ENCODE results near the gene GNG7.

GNG7 gene

GRCh38 chr19:2495651-2496316, 206.7 kb downstream of the GNG7 start:
- TF ChIP-seq, protein P1, sequence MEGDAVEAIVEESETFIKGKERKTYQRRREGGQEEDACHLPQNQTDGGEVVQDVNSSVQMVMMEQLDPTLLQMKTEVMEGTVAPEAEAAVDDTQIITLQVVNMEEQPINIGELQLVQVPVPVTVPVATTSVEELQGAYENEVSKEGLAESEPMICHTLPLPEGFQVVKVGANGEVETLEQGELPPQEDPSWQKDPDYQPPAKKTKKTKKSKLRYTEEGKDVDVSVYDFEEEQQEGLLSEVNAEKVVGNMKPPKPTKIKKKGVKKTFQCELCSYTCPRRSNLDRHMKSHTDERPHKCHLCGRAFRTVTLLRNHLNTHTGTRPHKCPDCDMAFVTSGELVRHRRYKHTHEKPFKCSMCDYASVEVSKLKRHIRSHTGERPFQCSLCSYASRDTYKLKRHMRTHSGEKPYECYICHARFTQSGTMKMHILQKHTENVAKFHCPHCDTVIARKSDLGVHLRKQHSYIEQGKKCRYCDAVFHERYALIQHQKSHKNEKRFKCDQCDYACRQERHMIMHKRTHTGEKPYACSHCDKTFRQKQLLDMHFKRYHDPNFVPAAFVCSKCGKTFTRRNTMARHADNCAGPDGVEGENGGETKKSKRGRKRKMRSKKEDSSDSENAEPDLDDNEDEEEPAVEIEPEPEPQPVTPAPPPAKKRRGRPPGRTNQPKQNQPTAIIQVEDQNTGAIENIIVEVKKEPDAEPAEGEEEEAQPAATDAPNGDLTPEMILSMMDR (conservative IDR thresholded peaks at IDR 0.05; ENCODE audit: low read length): no peak
- TF ChIP-seq EZH2phosphoT487 (IDR thresholded peaks at IDR 0.05; ENCODE audit: borderline replicate concordance): no peak
- Histone ChIP-seq H3K9me3 (ENCODE audit: insufficient read depth, low read depth, low read length) (no peaks in the 10 kb centered on the region), H2AFZ (ENCODE audit: low read length) (no peak overlapping the region), H3K4me2 (ENCODE audit: low read depth, low read length, poor library complexity, severe bottlenecking) (no peak overlapping the region), H3F3A (ENCODE audit: low read depth) (no peaks in the 10 kb centered on the region), H3K4me1 (ENCODE audit: insufficient read depth, low read length, poor library complexity, severe bottlenecking) (no peaks in the 10 kb centered on the region), H3K79me2 (ENCODE audit: insufficient read depth, low read length) (no peaks in the 10 kb centered on the region), H3K27me3 (ENCODE audit: insufficient read depth, low read length, poor library complexity, severe bottlenecking) (no peaks in the 10 kb centered on the region), H3K36me3 (ENCODE audit: insufficient read depth, low read length) (no peaks in the 10 kb centered on the region), H4K20me1 (ENCODE audit: insufficient read depth, low read length, poor library complexity, severe bottlenecking) (no peaks in the 10 kb centered on the region), H3K4me3 (ENCODE audit: low read length, poor library complexity, severe bottlenecking) (no peak overlapping the region), H3K9ac (ENCODE audit: low read depth, low read length, poor library complexity, severe bottlenecking) (no peak overlapping the region), H3K9me2 (replicated peaks; ENCODE audit: low read depth, low read length) (no peaks in the 10 kb centered on the region)

DNA sequence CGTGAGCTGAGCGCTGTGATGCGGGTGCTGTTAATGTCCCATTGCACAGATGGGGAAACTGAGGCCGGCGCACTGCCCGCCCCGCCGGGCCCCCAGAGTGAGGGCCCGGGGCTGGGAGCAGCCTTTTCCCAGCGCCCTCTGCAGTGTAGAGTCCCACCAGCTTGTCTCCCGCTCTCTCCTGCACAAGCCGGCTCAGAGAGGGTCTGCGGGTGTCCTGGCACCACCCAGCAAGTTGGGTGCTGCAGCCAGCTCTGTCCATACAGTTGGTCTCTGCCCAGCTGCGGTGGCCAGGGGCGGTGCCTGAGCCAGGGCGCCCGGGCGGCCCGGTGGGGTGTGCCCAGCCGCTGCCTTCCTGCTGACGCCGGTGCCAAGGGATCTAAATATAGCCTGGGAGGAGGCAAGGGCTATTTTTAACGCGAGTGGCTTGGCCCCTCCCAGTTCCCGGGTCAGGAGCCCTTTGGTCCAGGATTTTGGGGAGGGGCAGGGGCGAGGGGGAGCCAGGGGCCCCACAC, 207.3 kb downstream of the GNG7 start:
- no peak overlapping the region for H3K4me3 ChIP-seq (ENCODE audit: low read length, poor library complexity, severe bottlenecking)
- H4K20me1 ChIP-seq (ENCODE audit: insufficient read depth, low read length, poor library complexity, severe bottlenecking): no peaks in the 10 kb centered on the region
- TF ChIP-seq EZH2phosphoT487 (IDR thresholded peaks at IDR 0.05; ENCODE audit: borderline replicate concordance): no peak
- TF ChIP-seq, protein P1 (conservative IDR thresholded peaks at IDR 0.05; ENCODE audit: low read length): no peak
- no peaks in the 10 kb centered on the region for H3K27me3 ChIP-seq (ENCODE audit: insufficient read depth, low read length, poor library complexity, severe bottlenecking)
- H3K4me2 ChIP-seq (ENCODE audit: low read depth, low read length, poor library complexity, severe bottlenecking): no peak overlapping the region
- H3K9ac ChIP-seq (ENCODE audit: low read depth, low read length, poor library complexity, severe bottlenecking): no peak overlapping the region
- no peaks in the 10 kb centered on the region for H3K9me3 ChIP-seq (ENCODE audit: insufficient read depth, low read depth, low read length)
- H3K79me2 ChIP-seq (ENCODE audit: insufficient read depth, low read length): no peaks in the 10 kb centered on the region
- no peaks in the 10 kb centered on the region for H3F3A ChIP-seq (ENCODE audit: low read depth)
- no peak overlapping the region for H2AFZ ChIP-seq (ENCODE audit: low read length)
- H3K36me3 ChIP-seq (ENCODE audit: insufficient read depth, low read length): no peaks in the 10 kb centered on the region
- H3K9me2 ChIP-seq (replicated peaks; ENCODE audit: low read depth, low read length): no peaks in the 10 kb centered on the region
- no peaks in the 10 kb centered on the region for H3K4me1 ChIP-seq (ENCODE audit: insufficient read depth, low read length, poor library complexity, severe bottlenecking)

GRCh38 chr19:2494447-2495129, 207.9 kb downstream of the GNG7 start:
- Histone ChIP-seq H2AFZ (ENCODE audit: low read length) (no peak overlapping the region), H3K9me3 (ENCODE audit: insufficient read depth, low read depth, low read length) (no peaks in the 10 kb centered on the region), H3K4me1 (ENCODE audit: insufficient read depth, low read length, poor library complexity, severe bottlenecking) (no peaks in the 10 kb centered on the region), H3K4me3 (ENCODE audit: low read length, poor library complexity, severe bottlenecking) (no peak overlapping the region), H3K9ac (ENCODE audit: low read depth, low read length, poor library complexity, severe bottlenecking) (no peak overlapping the region), H4K20me1 (ENCODE audit: insufficient read depth, low read length, poor library complexity, severe bottlenecking) (no peaks in the 10 kb centered on the region), H3K27me3 (ENCODE audit: insufficient read depth, low read length, poor library complexity, severe bottlenecking) (no peaks in the 10 kb centered on the region), H3F3A (ENCODE audit: low read depth) (no peaks in the 10 kb centered on the region), H3K79me2 (ENCODE audit: insufficient read depth, low read length) (no peaks in the 10 kb centered on the region), H3K9me2 (replicated peaks; ENCODE audit: low read depth, low read length) (no peaks in the 10 kb centered on the region), H3K4me2 (ENCODE audit: low read depth, low read length, poor library complexity, severe bottlenecking) (no peak overlapping the region), H3K36me3 (ENCODE audit: insufficient read depth, low read length) (no peaks in the 10 kb centered on the region)
- TF ChIP-seq, protein P1 (conservative IDR thresholded peaks at IDR 0.05; ENCODE audit: low read length): no peak
- TF ChIP-seq EZH2phosphoT487 (IDR thresholded peaks at IDR 0.05; ENCODE audit: borderline replicate concordance): no peak
